Liver (tissue), 9 donors: ENCODE results near the gene CACNG8. TPM values are rescaled to one million over a fixed set of nuclear protein-coding genes. Genes with fewer than 3 reads are reported as not detected.
"Not testable (repeated sequence)": the region's sequence is repeated elsewhere in the genome, so short reads cannot be mapped to it uniquely, and the experiment has no call there.

ENCODE experiments used
- DNase-seq: peaks from one replicate; pipeline ENCODE4 v3.0.0-alpha.2; 2017; ENCODE audit warnings: low spot score
- H3K27ac ChIP-seq, 2 donors: one replicate each; pipeline ENCODE4 v1.7.0; 2013; ENCODE audit warnings: inconsistent platforms in 2 of 2, low read length in 2 of 2, control low read depth in 1 of 2, low read depth in 1 of 2, mild to moderate bottlenecking in 1 of 2
- H3K27me3 ChIP-seq, 4 donors: one replicate each; pipeline versions ENCODE4 v1.6.1 to v1.7.0; 2013; ENCODE audit warnings: low read length in 3 of 4, inconsistent platforms in 1 of 4, mild to moderate bottlenecking in 1 of 4, moderate library complexity in 1 of 4; ENCODE audit not compliant: control insufficient read depth in 4 of 4, insufficient read depth in 4 of 4
- H3K36me3 ChIP-seq, 4 donors: one replicate each; pipeline versions ENCODE4 v1.6.1 to v1.7.0; 2013; ENCODE audit warnings: low read length in 3 of 4, mild to moderate bottlenecking in 3 of 4, low read depth in 1 of 4, moderate library complexity in 1 of 4; ENCODE audit not compliant: control insufficient read depth in 4 of 4, insufficient read depth in 3 of 4
- H3K4me1 ChIP-seq, 4 donors: one replicate each; pipeline versions ENCODE4 v1.6.1 to v1.7.0; 2013; ENCODE audit warnings: low read length in 3 of 4, mild to moderate bottlenecking in 3 of 4, moderate library complexity in 1 of 4; ENCODE audit not compliant: control insufficient read depth in 4 of 4, insufficient read depth in 4 of 4
- H3K4me3 ChIP-seq, 3 donors: one replicate each; pipeline versions ENCODE4 v1.6.1 to v1.7.0; 2013; ENCODE audit warnings: low read length in 3 of 3, control low read depth in 1 of 3, low read depth in 1 of 3, mild to moderate bottlenecking in 1 of 3
- H3K9ac ChIP-seq, 2 donors: one replicate each; pipeline ENCODE4 v1.7.0; 2013; ENCODE audit warnings: low read length in 2 of 2, mild to moderate bottlenecking in 2 of 2, moderate library complexity in 2 of 2, control low read depth in 1 of 2, low read depth in 1 of 2
- H3K9me3 ChIP-seq, 4 donors: one replicate each; pipeline versions ENCODE4 v1.6.1 to v1.7.0; 2013; ENCODE audit warnings: low read length in 3 of 4; ENCODE audit not compliant: control insufficient read depth in 4 of 4
- FOXA2 ChIP-seq: IDR thresholded peaks from 2 replicates; pipeline ENCODE4 v1.6.1; 2016; ENCODE audit warnings: antibody characterized with exemption
- GABPA ChIP-seq, 2 donors: IDR thresholded peaks in 1 of 2; conservative IDR thresholded peaks in 1 of 2; 2 replicates each; pipeline ENCODE4 v1.6.1; 2016; ENCODE audit warnings: antibody characterized with exemption in 2 of 2, mild to moderate bottlenecking in 1 of 2, moderate library complexity in 1 of 2
- RAD21 ChIP-seq, 2 donors: IDR thresholded peaks; 2 replicates each; pipeline ENCODE4 v1.6.1; 2016; ENCODE audit warnings: antibody characterized with exemption in 2 of 2, mild to moderate bottlenecking in 2 of 2
- RXRA ChIP-seq, 2 donors: IDR thresholded peaks; 2 replicates each; pipeline ENCODE4 v1.6.1; 2017 to 2018; ENCODE audit warnings: antibody characterized with exemption in 2 of 2, mild to moderate bottlenecking in 1 of 2
- SP1 ChIP-seq: IDR thresholded peaks from 2 replicates; pipeline ENCODE4 v1.6.1; 2018; ENCODE audit warnings: antibody characterized with exemption, mild to moderate bottlenecking
- TAF1 ChIP-seq: conservative IDR thresholded peaks from 2 replicates; pipeline ENCODE4 v1.6.1; 2016; ENCODE audit warnings: antibody characterized with exemption, mild to moderate bottlenecking
- YY1 ChIP-seq: IDR thresholded peaks from 2 replicates; pipeline ENCODE4 v1.6.1; 2016; ENCODE audit warnings: antibody characterized with exemption, mild to moderate bottlenecking
- WGBS: extraction: QIAGEN DNeasy Blood & Tissue Kit; methylation state at CpG from one replicate; pipeline ENCODE4 v1.1.7; 2013; 5-methylcytosine and 5-hydroxymethylcytosine counted together
- polyA plus RNA-seq, 2 donors: library from polyadenylated mRNA; stranded (reverse) in 1 of 2; unstranded in 1 of 2; fragments of 200-250 nt in 1 of 2; fragments of >200 nt in 1 of 2; fragmentation: Nextera tagmentation in 1 of 2; extraction: Ambion mirVana in 1 of 2; gene quantifications; one replicate each; pipeline versions ENCODE4 v1.2.1 to v1.2.3, GENCODE V29; 2013 to 2015
- total RNA-seq, 2 donors: library from RNA; depleted of rRNA; stranded (reverse); fragments of >200 nt; gene quantifications; one replicate each; pipeline ENCODE4 v1.2.3, GENCODE V29; 2014
- TF ChIP-seq, protein P1 (sequence below): IDR thresholded peaks from 2 replicates; pipeline ENCODE4 v1.6.1; 2016; ENCODE audit warnings: antibody characterized with exemption
- TF ChIP-seq, protein P2 (sequence below): fragments of 150-350 bp; IDR thresholded peaks from 2 replicates; pipeline ENCODE4 v1.5.1; 2017; ENCODE audit warnings: improper control_type of control experiment, low read depth, low read length; ENCODE audit not compliant: missing input control
- TF ChIP-seq, protein P3 (sequence below): IDR thresholded peaks from 2 replicates; pipeline ENCODE4 v1.6.1; 2016; ENCODE audit warnings: antibody characterized with exemption
- TF ChIP-seq, protein P4 (sequence below): IDR thresholded peaks from 2 replicates; pipeline ENCODE4 v1.6.1; 2016; ENCODE audit warnings: antibody characterized with exemption, mild to moderate bottlenecking
- donor health status: healthy.
- donor health status: healthy.
- donor health status: healthy.
- donor health status: healthy.
- donor health status: healthy.

Gene CACNG8
- total and polyA plus RNA-seq, 4 donors, result under 0.01 TPM; not detected in 3

DNA sequence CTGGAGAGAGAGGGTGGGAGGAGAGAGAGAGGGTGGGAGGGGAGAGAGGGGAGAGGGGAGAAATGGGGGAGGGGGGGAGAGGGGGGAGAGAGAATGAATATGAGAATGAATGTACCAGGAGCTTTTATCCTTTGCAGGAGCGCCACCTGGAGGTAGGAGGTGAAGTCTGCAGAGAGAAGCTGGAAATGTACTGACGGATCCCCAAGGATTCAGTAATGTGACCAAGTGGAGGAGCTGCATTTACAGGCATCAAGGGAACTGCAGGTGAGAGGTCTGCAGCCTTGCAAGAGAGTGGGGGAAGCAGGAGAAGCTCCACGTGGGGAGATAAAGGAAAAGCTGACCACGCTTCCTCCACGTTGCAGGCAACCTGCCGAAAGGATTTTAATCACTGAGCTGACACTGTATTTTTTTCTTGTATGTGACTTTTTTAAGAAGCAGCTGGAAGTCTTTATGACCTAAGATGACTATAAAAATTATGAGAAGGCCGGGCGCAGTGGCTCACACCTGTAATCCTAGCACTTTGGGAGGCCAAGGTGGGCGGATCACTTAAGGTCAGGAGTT is 67.3 kb downstream of the CACNG8 start:
- no peaks in the 10 kb centered on the region for H3K4me1 ChIP-seq
- no peak overlapping the region for H3K9ac ChIP-seq
- H3K4me3 ChIP-seq, result no peak overlapping the region
- no peaks in the 10 kb centered on the region for H3K27me3 ChIP-seq
- H3K36me3 ChIP-seq, result no peaks in the 10 kb centered on the region
- H3K9me3 ChIP-seq, result no peaks in the 10 kb centered on the region
- TF ChIP-seq, protein P1, sequence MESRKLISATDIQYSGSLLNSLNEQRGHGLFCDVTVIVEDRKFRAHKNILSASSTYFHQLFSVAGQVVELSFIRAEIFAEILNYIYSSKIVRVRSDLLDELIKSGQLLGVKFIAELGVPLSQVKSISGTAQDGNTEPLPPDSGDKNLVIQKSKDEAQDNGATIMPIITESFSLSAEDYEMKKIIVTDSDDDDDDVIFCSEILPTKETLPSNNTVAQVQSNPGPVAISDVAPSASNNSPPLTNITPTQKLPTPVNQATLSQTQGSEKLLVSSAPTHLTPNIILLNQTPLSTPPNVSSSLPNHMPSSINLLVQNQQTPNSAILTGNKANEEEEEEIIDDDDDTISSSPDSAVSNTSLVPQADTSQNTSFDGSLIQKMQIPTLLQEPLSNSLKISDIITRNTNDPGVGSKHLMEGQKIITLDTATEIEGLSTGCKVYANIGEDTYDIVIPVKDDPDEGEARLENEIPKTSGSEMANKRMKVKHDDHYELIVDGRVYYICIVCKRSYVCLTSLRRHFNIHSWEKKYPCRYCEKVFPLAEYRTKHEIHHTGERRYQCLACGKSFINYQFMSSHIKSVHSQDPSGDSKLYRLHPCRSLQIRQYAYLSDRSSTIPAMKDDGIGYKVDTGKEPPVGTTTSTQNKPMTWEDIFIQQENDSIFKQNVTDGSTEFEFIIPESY, result no peak
- TF ChIP-seq, protein P2, sequence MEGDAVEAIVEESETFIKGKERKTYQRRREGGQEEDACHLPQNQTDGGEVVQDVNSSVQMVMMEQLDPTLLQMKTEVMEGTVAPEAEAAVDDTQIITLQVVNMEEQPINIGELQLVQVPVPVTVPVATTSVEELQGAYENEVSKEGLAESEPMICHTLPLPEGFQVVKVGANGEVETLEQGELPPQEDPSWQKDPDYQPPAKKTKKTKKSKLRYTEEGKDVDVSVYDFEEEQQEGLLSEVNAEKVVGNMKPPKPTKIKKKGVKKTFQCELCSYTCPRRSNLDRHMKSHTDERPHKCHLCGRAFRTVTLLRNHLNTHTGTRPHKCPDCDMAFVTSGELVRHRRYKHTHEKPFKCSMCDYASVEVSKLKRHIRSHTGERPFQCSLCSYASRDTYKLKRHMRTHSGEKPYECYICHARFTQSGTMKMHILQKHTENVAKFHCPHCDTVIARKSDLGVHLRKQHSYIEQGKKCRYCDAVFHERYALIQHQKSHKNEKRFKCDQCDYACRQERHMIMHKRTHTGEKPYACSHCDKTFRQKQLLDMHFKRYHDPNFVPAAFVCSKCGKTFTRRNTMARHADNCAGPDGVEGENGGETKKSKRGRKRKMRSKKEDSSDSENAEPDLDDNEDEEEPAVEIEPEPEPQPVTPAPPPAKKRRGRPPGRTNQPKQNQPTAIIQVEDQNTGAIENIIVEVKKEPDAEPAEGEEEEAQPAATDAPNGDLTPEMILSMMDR, result peak; percentile 61
- TF ChIP-seq RXRA (IDR thresholded peaks at IDR 0.05) (no peak), GABPA (IDR thresholded peaks at IDR 0.05 in 1 of 2, conservative IDR thresholded peaks at IDR 0.05 in 1 of 2) (no peak), RAD21 (IDR thresholded peaks at IDR 0.05) (peak; percentile 54 to 72), TAF1 (no peak)
- WGBS, result 33% methylated on average over 9 of the region's 9 CpGs
- peak; percentile 57 for DNase-seq
- H3K27ac ChIP-seq, result no peak overlapping the region

DNA sequence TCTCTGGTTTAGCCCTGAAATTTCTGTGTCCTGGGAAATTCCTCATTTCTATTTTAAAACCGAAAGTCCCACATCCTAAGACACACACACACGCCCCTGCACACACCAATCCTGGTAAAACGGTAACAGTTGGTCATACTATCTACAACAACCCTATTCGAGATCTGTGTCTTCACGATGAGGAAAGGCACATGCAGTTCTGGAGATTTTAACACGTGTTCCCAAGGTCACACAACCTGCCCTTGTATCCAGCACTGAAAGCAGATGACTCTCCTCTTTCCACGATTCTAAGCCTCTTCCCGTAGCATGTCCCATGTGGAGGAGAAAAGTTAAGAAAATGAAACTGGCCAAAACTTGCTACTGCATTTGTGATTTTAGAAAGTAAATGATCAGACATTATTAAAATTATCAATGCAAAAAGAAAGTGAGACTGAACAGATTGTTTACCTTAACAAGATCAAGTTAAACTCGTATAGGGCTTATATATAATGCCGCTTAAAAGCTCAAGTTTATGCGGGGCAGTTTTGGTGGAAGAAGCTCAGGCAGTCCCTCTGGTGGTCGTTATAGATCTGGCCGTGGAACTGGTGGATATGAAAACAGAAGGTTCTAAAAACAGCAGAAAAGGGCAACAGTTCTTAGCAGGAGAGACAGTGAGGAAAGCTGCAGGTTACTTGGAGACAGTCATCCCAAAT is 68.3 kb downstream of the CACNG8 start:
- no peak overlapping the region for H3K9ac ChIP-seq
- DNase-seq, result no peak
- H3K9me3 ChIP-seq, result no peaks in the 10 kb centered on the region
- TF ChIP-seq, protein P3, sequence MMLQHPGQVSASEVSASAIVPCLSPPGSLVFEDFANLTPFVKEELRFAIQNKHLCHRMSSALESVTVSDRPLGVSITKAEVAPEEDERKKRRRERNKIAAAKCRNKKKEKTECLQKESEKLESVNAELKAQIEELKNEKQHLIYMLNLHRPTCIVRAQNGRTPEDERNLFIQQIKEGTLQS, result no peak
- TF ChIP-seq FOXA2 (no peak), GABPA (IDR thresholded peaks at IDR 0.05 in 1 of 2, conservative IDR thresholded peaks at IDR 0.05 in 1 of 2) (no peak), RAD21 (IDR thresholded peaks at IDR 0.05) (peak in 1 of 2 donors; percentile 5)
- no peaks in the 10 kb centered on the region for H3K4me1 ChIP-seq
- no peaks in the 10 kb centered on the region for H3K36me3 ChIP-seq
- H3K27me3 ChIP-seq, result peaks cover 0 to 3% (median 0%) of the 10 kb centered on the region in 4 donors
- 39% methylated on average over 13 of the region's 13 CpGs for WGBS
- no peak overlapping the region for H3K27ac ChIP-seq
- no peak overlapping the region for H3K4me3 ChIP-seq

DNA sequence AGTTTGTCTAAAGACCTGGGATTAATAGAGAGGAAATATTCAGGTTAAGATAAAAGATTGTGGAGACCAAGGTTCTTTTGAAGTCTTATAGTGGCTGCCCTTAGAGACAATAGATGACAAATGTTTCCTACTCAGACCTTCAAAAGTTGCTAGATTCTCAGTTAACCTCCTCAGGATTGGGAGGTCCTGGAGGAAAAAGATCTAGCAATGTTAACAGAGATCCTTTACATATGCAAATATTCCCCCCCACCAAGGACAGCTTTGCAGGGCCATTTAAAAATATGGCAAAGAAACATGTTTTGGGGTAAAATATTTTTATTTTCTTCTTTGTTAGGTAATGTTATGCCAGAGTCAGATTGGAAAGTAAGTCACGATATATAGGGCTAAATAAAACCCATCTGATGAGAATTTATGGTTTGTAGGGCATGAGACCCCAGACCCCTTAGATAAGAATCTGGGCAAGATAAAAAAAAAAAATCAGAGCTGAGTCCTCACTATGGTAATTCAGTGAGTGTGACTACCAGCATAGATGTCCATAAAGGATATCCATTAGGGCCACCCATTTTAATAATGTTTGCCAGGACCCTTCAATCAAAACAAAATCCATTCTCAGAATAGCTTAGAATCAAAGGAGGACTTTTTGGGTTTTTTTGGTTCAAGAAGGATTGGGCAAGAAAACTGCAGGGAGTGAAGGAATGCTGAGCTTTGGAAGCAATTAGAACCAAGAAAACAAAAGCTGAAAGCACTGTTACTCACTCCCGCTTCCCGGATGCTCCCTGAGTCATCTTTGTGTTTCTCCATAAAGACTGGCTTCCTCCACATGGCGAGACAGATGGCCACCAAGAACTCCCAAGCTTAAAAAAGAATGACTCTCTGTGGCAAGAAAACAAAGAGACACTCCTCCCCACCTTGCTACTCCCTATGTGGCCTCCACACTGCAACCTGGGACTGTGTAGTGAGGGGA is 72.8 kb downstream of the CACNG8 start:
- WGBS, result 53% methylated on average over 4 of the region's 4 CpGs
- no peaks in the 10 kb centered on the region for H3K36me3 ChIP-seq
- H3K27ac ChIP-seq, result no peak overlapping the region
- H3K4me3 ChIP-seq, result no peak overlapping the region
- no peaks in the 10 kb centered on the region for H3K9me3 ChIP-seq
- H3K27me3 ChIP-seq, result peaks cover 0 to 3% (median 0%) of the 10 kb centered on the region in 4 donors
- DNase-seq, result no peak
- H3K4me1 ChIP-seq, result no peaks in the 10 kb centered on the region
- no peak overlapping the region for H3K9ac ChIP-seq
- TF ChIP-seq, protein P4, sequence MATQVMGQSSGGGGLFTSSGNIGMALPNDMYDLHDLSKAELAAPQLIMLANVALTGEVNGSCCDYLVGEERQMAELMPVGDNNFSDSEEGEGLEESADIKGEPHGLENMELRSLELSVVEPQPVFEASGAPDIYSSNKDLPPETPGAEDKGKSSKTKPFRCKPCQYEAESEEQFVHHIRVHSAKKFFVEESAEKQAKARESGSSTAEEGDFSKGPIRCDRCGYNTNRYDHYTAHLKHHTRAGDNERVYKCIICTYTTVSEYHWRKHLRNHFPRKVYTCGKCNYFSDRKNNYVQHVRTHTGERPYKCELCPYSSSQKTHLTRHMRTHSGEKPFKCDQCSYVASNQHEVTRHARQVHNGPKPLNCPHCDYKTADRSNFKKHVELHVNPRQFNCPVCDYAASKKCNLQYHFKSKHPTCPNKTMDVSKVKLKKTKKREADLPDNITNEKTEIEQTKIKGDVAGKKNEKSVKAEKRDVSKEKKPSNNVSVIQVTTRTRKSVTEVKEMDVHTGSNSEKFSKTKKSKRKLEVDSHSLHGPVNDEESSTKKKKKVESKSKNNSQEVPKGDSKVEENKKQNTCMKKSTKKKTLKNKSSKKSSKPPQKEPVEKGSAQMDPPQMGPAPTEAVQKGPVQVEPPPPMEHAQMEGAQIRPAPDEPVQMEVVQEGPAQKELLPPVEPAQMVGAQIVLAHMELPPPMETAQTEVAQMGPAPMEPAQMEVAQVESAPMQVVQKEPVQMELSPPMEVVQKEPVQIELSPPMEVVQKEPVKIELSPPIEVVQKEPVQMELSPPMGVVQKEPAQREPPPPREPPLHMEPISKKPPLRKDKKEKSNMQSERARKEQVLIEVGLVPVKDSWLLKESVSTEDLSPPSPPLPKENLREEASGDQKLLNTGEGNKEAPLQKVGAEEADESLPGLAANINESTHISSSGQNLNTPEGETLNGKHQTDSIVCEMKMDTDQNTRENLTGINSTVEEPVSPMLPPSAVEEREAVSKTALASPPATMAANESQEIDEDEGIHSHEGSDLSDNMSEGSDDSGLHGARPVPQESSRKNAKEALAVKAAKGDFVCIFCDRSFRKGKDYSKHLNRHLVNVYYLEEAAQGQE, result no peak
- TF ChIP-seq RAD21 (IDR thresholded peaks at IDR 0.05), result no peak
- no peak for TF ChIP-seq YY1
- no peak for TF ChIP-seq SP1

DNA sequence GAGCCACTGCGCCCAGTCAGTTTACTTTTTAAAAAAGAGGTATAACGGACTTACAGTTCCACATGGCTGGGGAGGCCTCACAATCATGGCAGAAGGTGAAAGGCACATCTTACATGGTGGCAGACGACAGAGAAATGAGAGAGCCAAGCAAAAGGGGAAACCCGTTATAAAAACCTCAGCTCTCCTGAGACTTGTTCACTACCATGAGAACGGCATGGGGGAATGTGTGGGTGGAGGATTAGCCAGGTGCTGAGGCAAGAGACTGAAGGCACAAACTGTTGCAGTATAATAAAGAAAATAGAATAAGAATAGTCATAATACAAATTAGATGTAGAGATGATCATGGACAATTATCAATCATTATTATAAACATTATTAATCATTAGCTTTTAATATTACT is 73.8 kb downstream of the CACNG8 start:
- not testable (repeated sequence) for H3K27ac ChIP-seq, H3K36me3 ChIP-seq, H3K4me3 ChIP-seq, H3K9me3 ChIP-seq, H3K9ac ChIP-seq, H3K4me1 ChIP-seq, DNase-seq, H3K27me3 ChIP-seq
- 78% methylated on average over 5 of the region's 5 CpGs for WGBS
